Measurements from ENCODE around the gene TCAF1. TPM values are rescaled to one million over a fixed set of nuclear protein-coding genes. Genes with fewer than 3 reads are reported as not detected.
A peak's percentile ranks its signal among the peaks of the same experiment; 100 is the strongest.

TCAF1 gene
- polyA plus RNA-seq, 3 donors: 73.5 to 93.6 (median 88.7) TPM

- DNase-seq (ENCODE audit: extremely low read depth in 1 of 11, low read depth in 9 of 11, low spot score in 4 of 11): no peak
These were observed 7.9 kb upstream of the TCAF1 start for GRCh38 chr7:143909863-143910262.

GRCh38 chr7:143908120-143908519, 6.1 kb upstream of the TCAF1 start:
- DNase-seq (ENCODE audit: extremely low read depth in 1 of 11, low read depth in 9 of 11, low spot score in 4 of 11): no peak

- no peak for DNase-seq (ENCODE audit: extremely low read depth in 1 of 11, low read depth in 9 of 11, low spot score in 4 of 11)
These were observed 4.9 kb upstream of the TCAF1 start for GRCh38 chr7:143906895-143907294.

- DNase-seq (ENCODE audit: extremely low read depth in 1 of 11, low read depth in 9 of 11, low spot score in 4 of 11): no peak
These were observed 4.2 kb upstream of the TCAF1 start for GRCh38 chr7:143906151-143906550.

- DNase-seq (ENCODE audit: extremely low read depth in 1 of 11, low read depth in 9 of 11, low spot score in 4 of 11): no peak
These were observed 3.5 kb upstream of the TCAF1 start for GRCh38 chr7:143905509-143905908.

GRCh38 chr7:143902332-143902899, 440 bp upstream of the TCAF1 start:
- no peak for DNase-seq (ENCODE audit: extremely low read depth in 1 of 11, low read depth in 9 of 11, low spot score in 4 of 11)

- peak in 2 of 11 donors; percentile 43 to 57 for DNase-seq (ENCODE audit: extremely low read depth in 1 of 11, low read depth in 9 of 11, low spot score in 4 of 11)
These were observed 676 bp downstream of the TCAF1 start for GRCh38 chr7:143901332-143901667.

- no peak for DNase-seq (ENCODE audit: extremely low read depth in 1 of 11, low read depth in 9 of 11, low spot score in 4 of 11)
These were observed 1.7 kb downstream of the TCAF1 start for GRCh38 chr7:143900230-143900766.

- DNase-seq (ENCODE audit: extremely low read depth in 1 of 11, low read depth in 9 of 11, low spot score in 4 of 11): no peak
These were observed 3.2 kb downstream of the TCAF1 start for GRCh38 chr7:143898810-143899209.

GRCh38 chr7:143896667-143897066, 5.3 kb downstream of the TCAF1 start:
- no peak for DNase-seq (ENCODE audit: extremely low read depth in 1 of 11, low read depth in 9 of 11, low spot score in 4 of 11)

- DNase-seq (ENCODE audit: extremely low read depth in 1 of 11, low read depth in 9 of 11, low spot score in 4 of 11): no peak
These were observed 9.3 kb downstream of the TCAF1 start for GRCh38 chr7:143892527-143893300.

GRCh38 chr7:143891457-143891856, 10.5 kb downstream of the TCAF1 start:
- DNase-seq (ENCODE audit: extremely low read depth in 1 of 11, low read depth in 9 of 11, low spot score in 4 of 11): no peak

- DNase-seq (ENCODE audit: extremely low read depth in 1 of 11, low read depth in 9 of 11, low spot score in 4 of 11): no peak
These were observed 11.4 kb downstream of the TCAF1 start for GRCh38 chr7:143890558-143890957.

GRCh38 chr7:143889068-143889467, 12.9 kb downstream of the TCAF1 start:
- no peak for DNase-seq (ENCODE audit: extremely low read depth in 1 of 11, low read depth in 9 of 11, low spot score in 4 of 11)

GRCh38 chr7:143886826-143887477, 15.0 kb downstream of the TCAF1 start:
- no peak for DNase-seq (ENCODE audit: extremely low read depth in 1 of 11, low read depth in 9 of 11, low spot score in 4 of 11)

GRCh38 chr7:143885951-143886350, 16.0 kb downstream of the TCAF1 start:
- no peak for DNase-seq (ENCODE audit: extremely low read depth in 1 of 11, low read depth in 9 of 11, low spot score in 4 of 11)

GRCh38 chr7:143884969-143885559, 16.9 kb downstream of the TCAF1 start:
- peak in 10 of 11 donors; percentile 52 to 85 (median 74) for DNase-seq (ENCODE audit: extremely low read depth in 1 of 11, low read depth in 9 of 11, low spot score in 4 of 11)

GRCh38 chr7:143884241-143884968, 17.6 kb downstream of the TCAF1 start:
- no peak for DNase-seq (ENCODE audit: extremely low read depth in 1 of 11, low read depth in 9 of 11, low spot score in 4 of 11)

GRCh38 chr7:143882604-143883078, 19.3 kb downstream of the TCAF1 start:
- peak; percentile 69 to 87 (median 79) for DNase-seq (ENCODE audit: extremely low read depth in 1 of 11, low read depth in 9 of 11, low spot score in 4 of 11)
